ENCODE measurements around the gene CD44. TPM values are rescaled to one million over a fixed set of nuclear protein-coding genes. Genes with fewer than 3 reads are reported as not detected.

Gene CD44
- total and polyA plus RNA-seq, 10 of the 15 experiments (the other 5 are each of a cell fraction or from before 2014, with no cell fraction given) = 57.1 to 293 (median 120) TPM

DNA sequence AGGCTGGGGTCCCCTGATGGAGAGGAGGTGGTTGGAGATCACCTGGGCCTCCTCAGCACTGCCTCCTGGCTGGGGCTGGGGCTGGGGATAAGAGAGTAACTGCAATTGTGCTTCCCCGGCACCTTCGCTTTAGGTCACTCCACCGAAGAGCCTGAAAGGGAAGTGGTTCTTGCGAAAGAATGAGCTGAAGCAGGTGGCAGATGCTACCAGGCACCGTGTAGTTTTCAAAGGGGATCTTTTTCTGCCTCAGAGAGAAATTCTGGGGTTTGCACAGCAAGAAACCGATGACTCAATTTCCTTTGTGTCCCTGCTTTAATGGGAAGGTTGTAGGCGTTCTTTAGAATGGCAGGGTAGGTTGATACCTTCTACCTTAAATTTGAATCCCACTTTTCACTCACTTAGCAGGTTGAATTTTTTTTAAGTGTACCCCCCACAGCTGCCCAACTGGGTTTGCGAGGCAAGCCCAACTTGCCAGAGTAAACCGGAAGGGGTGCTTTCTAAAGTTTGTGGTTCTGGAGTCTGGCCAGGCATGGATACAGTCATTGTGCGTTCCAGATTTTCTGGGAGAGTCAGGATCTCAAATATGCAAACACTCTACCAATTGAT, 5.3 kb downstream of the CD44 start (continued):
- TF ChIP-seq, protein P1, sequence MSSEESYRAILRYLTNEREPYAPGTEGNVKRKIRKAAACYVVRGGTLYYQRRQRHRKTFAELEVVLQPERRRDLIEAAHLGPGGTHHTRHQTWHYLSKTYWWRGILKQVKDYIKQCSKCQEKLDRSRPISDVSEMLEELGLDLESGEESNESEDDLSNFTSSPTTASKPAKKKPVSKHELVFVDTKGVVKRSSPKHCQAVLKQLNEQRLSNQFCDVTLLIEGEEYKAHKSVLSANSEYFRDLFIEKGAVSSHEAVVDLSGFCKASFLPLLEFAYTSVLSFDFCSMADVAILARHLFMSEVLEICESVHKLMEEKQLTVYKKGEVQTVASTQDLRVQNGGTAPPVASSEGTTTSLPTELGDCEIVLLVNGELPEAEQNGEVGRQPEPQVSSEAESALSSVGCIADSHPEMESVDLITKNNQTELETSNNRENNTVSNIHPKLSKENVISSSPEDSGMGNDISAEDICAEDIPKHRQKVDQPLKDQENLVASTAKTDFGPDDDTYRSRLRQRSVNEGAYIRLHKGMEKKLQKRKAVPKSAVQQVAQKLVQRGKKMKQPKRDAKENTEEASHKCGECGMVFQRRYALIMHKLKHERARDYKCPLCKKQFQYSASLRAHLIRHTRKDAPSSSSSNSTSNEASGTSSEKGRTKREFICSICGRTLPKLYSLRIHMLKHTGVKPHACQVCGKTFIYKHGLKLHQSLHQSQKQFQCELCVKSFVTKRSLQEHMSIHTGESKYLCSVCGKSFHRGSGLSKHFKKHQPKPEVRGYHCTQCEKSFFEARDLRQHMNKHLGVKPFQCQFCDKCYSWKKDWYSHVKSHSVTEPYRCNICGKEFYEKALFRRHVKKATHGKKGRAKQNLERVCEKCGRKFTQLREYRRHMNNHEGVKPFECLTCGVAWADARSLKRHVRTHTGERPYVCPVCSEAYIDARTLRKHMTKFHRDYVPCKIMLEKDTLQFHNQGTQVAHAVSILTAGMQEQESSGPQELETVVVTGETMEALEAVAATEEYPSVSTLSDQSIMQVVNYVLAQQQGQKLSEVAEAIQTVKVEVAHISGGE (CRISPR knock-in tag; IDR thresholded peaks at IDR 0.05) = no peak
- no peak for TF ChIP-seq NFYB (IDR thresholded peaks at IDR 0.05; ENCODE audit: insufficient read depth, low read depth, low read length)
- TF ChIP-seq SIX5 (IDR thresholded peaks at IDR 0.05; ENCODE audit: low read depth, low read length, severe bottlenecking) = no peak
- no peak for TF ChIP-seq STAT3 (IDR thresholded peaks at IDR 0.05; ENCODE audit: low read depth, low read length)
- TF ChIP-seq FOXK2 (IDR thresholded peaks at IDR 0.05) = no peak
- TF ChIP-seq CBX3 (IDR thresholded peaks at IDR 0.05; ENCODE audit: borderline replicate concordance, low read depth) = no peak
- no peak for TF ChIP-seq PAX8 (IDR thresholded peaks at IDR 0.05)
- TF ChIP-seq, protein P2, sequence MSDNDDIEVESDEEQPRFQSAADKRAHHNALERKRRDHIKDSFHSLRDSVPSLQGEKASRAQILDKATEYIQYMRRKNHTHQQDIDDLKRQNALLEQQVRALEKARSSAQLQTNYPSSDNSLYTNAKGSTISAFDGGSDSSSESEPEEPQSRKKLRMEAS (IDR thresholded peaks at IDR 0.05; ENCODE audit: low read depth, low read length) = 0 out of 2 replicates have a peak, but pooled peaks have one; percentile 58
- peak; percentile 64 to 77; a peak in 3 of 4 replicates for TF ChIP-seq EP300 (IDR thresholded peaks at IDR 0.05; ENCODE audit: borderline replicate concordance in 1 of 2, control insufficient read depth in 1 of 2, low read depth in 2 of 2, low read length in 2 of 2)
- TF ChIP-seq, protein P3, sequence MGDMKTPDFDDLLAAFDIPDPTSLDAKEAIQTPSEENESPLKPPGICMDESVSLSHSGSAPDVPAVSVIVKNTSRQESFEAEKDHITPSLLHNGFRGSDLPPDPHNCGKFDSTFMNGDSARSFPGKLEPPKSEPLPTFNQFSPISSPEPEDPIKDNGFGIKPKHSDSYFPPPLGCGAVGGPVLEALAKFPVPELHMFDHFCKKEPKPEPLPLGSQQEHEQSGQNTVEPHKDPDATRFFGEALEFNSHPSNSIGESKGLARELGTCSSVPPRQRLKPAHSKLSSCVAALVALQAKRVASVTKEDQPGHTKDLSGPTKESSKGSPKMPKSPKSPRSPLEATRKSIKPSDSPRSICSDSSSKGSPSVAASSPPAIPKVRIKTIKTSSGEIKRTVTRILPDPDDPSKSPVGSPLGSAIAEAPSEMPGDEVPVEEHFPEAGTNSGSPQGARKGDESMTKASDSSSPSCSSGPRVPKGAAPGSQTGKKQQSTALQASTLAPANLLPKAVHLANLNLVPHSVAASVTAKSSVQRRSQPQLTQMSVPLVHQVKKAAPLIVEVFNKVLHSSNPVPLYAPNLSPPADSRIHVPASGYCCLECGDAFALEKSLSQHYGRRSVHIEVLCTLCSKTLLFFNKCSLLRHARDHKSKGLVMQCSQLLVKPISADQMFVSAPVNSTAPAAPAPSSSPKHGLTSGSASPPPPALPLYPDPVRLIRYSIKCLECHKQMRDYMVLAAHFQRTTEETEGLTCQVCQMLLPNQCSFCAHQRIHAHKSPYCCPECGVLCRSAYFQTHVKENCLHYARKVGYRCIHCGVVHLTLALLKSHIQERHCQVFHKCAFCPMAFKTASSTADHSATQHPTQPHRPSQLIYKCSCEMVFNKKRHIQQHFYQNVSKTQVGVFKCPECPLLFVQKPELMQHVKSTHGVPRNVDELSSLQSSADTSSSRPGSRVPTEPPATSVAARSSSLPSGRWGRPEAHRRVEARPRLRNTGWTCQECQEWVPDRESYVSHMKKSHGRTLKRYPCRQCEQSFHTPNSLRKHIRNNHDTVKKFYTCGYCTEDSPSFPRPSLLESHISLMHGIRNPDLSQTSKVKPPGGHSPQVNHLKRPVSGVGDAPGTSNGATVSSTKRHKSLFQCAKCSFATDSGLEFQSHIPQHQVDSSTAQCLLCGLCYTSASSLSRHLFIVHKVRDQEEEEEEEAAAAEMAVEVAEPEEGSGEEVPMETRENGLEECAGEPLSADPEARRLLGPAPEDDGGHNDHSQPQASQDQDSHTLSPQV (IDR thresholded peaks at IDR 0.05) = no peak
- TF ChIP-seq ZBTB40 (IDR thresholded peaks at IDR 0.05; ENCODE audit: borderline replicate concordance) = no peak
- TF ChIP-seq POLR2AphosphoS2 (IDR thresholded peaks at IDR 0.05; ENCODE audit: low read depth, low read length) = no peak
- no peak for TF ChIP-seq SIN3A (IDR thresholded peaks at IDR 0.05; ENCODE audit: low read depth, low read length)

All from GM12878 (cell line).